Choroid plexus epithelial cell (primary cell): ENCODE data around the gene ASCC2.

ENCODE experiments used
- DNase-seq: peaks from one replicate; pipeline ENCODE4 v3.0.0-alpha.2; 2010; ENCODE audit warnings: low read depth
- H3K4me3 ChIP-seq: 2 replicates; pipeline ENCODE4 v1.5.1; 2011; ENCODE audit warnings: low read depth, mild to moderate bottlenecking, control low read depth, low read length, moderate library complexity
- TF ChIP-seq, protein P1 (sequence below): conservative IDR thresholded peaks from 2 replicates; pipeline ENCODE4 v1.5.1; 2011; ENCODE audit warnings: low read depth, mild to moderate bottlenecking, control low read depth, inconsistent platforms, low read length, moderate library complexity

ASCC2 gene

DNA sequence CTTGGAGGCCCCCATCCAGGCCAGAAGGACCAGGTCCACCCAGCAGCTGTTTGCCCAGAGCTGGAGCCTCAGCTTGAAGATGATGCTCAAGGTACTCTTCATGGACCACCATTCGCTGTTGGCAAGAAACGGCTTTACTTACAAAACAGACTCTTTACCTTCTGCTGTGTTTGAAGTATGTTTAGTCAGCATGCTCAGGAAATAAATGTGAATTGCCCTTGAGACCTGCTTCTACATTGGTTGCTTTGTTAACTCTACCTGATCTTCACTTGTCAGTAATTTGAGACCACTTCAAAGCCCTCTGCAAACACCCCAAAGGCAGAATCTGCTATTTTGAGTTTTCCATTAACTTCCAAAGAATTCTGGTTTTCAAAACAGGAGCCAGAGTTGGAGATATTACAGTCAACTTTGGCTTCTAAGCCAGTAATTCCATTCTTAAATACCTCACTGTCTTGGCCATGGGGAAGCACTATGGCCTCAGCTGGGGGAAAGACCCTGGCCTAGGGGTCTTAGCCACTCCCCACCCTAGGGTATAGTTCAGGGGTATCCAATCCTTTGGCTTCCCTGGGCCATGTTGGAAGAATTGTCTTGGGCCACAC lies 68.3 kb downstream of the ASCC2 start:
- TF ChIP-seq, protein P1, sequence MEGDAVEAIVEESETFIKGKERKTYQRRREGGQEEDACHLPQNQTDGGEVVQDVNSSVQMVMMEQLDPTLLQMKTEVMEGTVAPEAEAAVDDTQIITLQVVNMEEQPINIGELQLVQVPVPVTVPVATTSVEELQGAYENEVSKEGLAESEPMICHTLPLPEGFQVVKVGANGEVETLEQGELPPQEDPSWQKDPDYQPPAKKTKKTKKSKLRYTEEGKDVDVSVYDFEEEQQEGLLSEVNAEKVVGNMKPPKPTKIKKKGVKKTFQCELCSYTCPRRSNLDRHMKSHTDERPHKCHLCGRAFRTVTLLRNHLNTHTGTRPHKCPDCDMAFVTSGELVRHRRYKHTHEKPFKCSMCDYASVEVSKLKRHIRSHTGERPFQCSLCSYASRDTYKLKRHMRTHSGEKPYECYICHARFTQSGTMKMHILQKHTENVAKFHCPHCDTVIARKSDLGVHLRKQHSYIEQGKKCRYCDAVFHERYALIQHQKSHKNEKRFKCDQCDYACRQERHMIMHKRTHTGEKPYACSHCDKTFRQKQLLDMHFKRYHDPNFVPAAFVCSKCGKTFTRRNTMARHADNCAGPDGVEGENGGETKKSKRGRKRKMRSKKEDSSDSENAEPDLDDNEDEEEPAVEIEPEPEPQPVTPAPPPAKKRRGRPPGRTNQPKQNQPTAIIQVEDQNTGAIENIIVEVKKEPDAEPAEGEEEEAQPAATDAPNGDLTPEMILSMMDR: no peak
- H3K4me3 ChIP-seq: no peak overlapping the region
- no peak for DNase-seq

DNA sequence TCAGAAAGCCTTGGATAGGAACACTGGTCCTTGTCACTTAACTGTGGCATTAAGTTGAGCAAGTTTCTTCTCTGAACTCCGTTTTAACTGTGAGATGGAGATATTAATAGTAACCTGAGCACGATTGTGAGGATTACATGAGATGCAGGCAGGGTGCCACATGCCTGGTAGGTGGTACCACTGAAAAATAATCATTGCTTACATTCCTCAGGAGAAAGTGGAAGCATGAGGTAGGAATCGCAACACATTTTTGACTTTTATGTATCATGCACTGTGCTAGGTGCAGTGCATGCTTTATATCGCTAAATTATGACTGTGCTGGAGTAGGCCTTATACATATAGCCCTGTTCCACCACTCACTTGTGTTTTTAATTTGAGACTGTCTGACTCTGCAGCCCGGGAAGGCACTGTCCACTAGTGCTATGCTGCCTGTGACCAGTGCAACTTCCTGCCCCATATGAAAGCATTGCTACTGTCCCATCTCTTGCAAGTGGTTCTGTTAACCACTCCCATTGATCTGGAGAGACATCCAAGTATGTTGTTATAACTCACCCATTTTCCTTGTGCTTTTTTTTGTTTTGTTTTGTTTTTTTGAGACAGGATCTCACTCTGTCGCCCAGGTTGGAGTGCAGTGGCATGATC lies 69.9 kb downstream of the ASCC2 start:
- TF ChIP-seq, protein P1: no peak
- peak; percentile 29 for DNase-seq
- peak overlapping the region; percentile 100 for H3K4me3 ChIP-seq

DNA sequence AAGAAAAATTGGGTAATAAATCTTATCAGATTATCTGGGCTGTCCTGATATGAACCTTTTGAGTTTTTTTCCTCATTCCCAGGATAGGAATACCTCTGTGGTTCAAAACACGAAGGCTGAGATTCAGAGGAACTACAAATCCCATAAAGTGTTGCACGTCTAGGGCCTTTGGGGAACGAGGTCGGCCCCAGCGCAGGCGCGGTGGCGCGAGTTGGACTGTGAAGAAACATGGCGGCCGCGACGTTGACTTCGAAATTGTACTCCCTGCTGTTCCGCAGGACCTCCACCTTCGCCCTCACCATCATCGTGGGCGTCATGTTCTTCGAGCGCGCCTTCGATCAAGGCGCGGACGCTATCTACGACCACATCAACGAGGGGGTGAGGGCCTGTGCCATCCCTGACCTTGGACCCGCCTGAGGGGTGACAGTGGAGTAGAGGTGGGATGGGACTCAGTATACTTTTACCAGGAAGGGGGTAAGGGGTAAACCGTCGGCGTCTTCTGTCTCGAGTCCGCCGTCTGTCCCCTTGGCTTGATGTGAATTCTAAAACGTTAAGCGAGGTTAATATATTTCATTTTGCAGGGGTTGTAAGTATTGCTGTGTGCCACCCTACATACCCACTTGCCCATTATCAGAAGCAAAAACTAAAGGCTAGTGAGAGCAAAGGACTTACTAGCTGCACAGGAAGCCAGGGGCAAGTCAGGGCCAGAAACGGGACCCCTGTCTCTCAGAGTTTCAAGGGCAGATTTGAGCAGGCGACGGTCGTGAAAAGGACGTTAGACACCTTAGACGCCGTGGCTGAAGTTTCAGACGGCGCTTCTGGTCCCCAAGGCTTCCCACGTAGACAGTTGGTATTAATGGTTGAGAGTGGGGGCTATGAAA lies 70.7 kb downstream of the ASCC2 start, which contains the start of gene UQCR10:
TSS of gene UQCR10 (plus strand) at position 199 of the 881 bp plus-strand sequence. CDS start at position 229, 30 bp downstream.
- peak within 1 kb of the TSS; percentile 100 for H3K4me3 ChIP-seq
- TF ChIP-seq, protein P1: no peak
- peak; percentile 94 for DNase-seq

DNA sequence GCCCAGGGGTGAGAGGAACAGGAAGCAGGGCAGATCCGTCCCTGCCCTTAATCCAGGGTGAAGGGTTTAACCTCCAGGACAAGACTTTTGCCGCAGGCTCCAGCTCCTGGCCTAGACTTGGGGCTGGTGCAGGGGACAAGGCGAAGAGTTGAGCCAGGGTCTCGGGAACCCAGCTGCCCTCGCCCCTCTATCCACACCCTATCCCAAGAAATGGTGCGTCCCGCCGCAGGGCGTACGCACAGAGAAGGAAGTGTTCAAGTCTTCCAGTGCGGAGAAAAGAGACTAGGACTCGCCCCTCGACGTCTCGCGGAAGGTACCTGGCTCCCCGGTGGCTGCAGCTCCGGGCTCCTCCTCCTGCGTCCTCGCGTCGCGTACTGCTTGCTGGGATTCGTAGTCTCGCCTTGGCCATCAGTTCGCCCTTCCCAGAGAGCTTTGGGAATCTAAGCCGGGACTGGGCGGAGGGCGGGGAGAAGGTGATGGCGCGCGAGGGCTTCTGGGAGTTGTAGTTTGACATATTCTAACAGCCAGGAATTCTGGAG lies 71.4 kb downstream of the ASCC2 start, which contains the start of gene ZMAT5:
TSS of gene ZMAT5 (minus strand) at position 376 of the 539 bp plus-strand sequence. CDS start 18,463 bp downstream, outside the sequence.
- DNase-seq: peak; percentile 99
- TF ChIP-seq, protein P1: no peak
- H3K4me3 ChIP-seq: peak within 1 kb of the TSS; percentile 100

DNA sequence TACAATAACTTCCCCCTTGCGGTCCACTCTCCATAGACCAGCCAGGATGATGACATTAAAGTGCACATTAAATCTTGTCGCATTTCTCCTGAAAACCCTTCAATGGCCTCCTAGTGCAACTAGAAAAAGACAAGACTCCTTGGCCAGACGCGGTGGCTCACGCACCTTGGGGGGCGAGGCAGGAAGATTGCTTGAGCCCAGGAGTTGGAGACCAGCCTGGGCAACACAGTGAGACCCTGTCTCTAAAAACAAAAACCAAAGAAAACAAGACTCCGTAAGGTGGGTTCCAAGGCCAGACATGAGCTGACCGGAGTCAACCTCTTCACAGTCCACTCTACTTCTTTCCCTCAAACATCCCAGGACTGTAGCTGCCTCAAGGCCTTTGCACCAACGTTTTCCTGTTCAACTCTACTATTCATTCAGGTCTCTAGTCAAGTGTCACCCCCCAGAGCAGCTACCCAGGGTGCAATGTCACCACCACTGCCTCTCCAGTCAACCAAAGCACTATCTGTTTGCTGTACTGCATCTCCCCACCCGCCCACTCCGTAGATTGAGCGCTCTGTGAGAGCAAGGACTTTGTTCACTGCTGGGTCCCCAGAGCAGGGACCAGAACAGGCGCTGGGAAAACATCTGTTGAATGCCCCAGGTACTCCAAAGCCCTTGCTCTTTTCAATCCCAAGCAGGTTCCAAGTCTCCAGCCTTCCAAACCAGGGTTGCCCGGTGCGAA lies 72.0 kb downstream of the ASCC2 start:
- peak overlapping the region; percentile 100 for H3K4me3 ChIP-seq
- TF ChIP-seq, protein P1: no peak
- DNase-seq: peak; percentile 12

DNA sequence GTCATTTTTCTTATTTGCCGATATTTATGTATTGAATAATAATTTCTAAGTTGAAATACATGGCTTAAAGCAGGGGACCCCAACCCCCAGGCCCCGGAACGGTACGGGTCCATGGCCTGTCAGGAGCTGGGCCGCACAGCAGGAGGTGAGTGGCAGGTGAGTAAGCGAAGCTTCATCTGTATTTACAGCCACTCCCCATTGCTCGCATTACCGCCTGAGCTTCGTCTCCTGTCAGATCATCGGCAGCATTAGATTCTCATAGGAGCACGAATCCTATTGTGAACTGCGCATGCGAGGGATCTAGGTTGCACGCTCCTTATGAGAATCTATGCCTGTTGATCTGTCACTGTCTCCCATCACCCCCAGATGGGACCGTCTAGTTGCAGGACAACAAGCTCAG lies 75.8 kb downstream of the ASCC2 start:
- DNase-seq: no peak
- no peak overlapping the region for H3K4me3 ChIP-seq
- TF ChIP-seq, protein P1: no peak
